PFSK-1 (cell line): ENCODE results near the gene WFDC1.

Source experiments
- FOXP2 ChIP-seq: optimal IDR thresholded peaks from 2 replicates; pipeline ENCODE3; 2011; ENCODE audit warnings: borderline replicate concordance, control low read depth, inconsistent platforms; ENCODE audit not compliant: insufficient read depth; ENCODE audit errors: extremely low read length, extremely low read depth
- POLR2AphosphoS5 ChIP-seq: IDR thresholded peaks from 2 replicates; pipeline ENCODE4 v1.6.1; 2012; ENCODE audit warnings: low read depth, mild to moderate bottlenecking, control low read depth, low read length, moderate library complexity
- REST ChIP-seq, 2 experiments: IDR thresholded peaks; 2 replicates each; pipeline versions ENCODE4 v1.6.1 to v1.8.0; 2011 to 2012; ENCODE audit warnings: low read depth in 2 of 2, low read length in 2 of 2, control low read depth in 1 of 2, inconsistent platforms in 1 of 2, mild to moderate bottlenecking in 1 of 2, moderate library complexity in 1 of 2; ENCODE audit not compliant: insufficient read depth in 1 of 2
- SIN3A ChIP-seq: IDR thresholded peaks from 2 replicates; pipeline ENCODE4 v1.6.1; 2012; ENCODE audit warnings: mild to moderate bottlenecking, low read length, moderate library complexity, borderline replicate concordance; ENCODE audit not compliant: insufficient read depth
- TAF1 ChIP-seq: IDR thresholded peaks from 2 replicates; pipeline ENCODE4 v1.6.1; 2012; ENCODE audit warnings: low read length, control low read depth, borderline replicate concordance; ENCODE audit not compliant: insufficient read depth

Gene WFDC1

GRCh38 chr16:84270071-84270470 is 24.6 kb upstream of the WFDC1 start:
- TF ChIP-seq REST (IDR thresholded peaks at IDR 0.05; ENCODE audit: insufficient read depth in 1 of 2, low read depth in 2 of 2, low read length in 2 of 2), result no peak
- no peak for TF ChIP-seq SIN3A
- no peak for TF ChIP-seq TAF1
- no peak for TF ChIP-seq FOXP2
- no peak for TF ChIP-seq POLR2AphosphoS5

GRCh38 chr16:84270531-84270930 is 24.1 kb upstream of the WFDC1 start:
- TF ChIP-seq TAF1 (no peak), POLR2AphosphoS5 (no peak), FOXP2 (no peak), REST (IDR thresholded peaks at IDR 0.05; ENCODE audit: insufficient read depth in 1 of 2, low read depth in 2 of 2, low read length in 2 of 2) (no peak), SIN3A (no peak)

- no peak for TF ChIP-seq REST (IDR thresholded peaks at IDR 0.05; ENCODE audit: insufficient read depth in 1 of 2, low read depth in 2 of 2, low read length in 2 of 2)
- no peak for TF ChIP-seq FOXP2
- TF ChIP-seq SIN3A, result no peak
- no peak for TF ChIP-seq POLR2AphosphoS5
- TF ChIP-seq TAF1, result no peak
Observed at GRCh38 chr16:84271037-84271436, 23.6 kb upstream of the WFDC1 start.

- TF ChIP-seq POLR2AphosphoS5 (no peak), REST (IDR thresholded peaks at IDR 0.05; ENCODE audit: insufficient read depth in 1 of 2, low read depth in 2 of 2, low read length in 2 of 2) (no peak), TAF1 (no peak), FOXP2 (no peak), SIN3A (no peak)
Observed at GRCh38 chr16:84271866-84272265, 22.8 kb upstream of the WFDC1 start.

GRCh38 chr16:84272740-84273320 is 21.8 kb upstream of the WFDC1 start:
- TF ChIP-seq POLR2AphosphoS5, result no peak
- no peak for TF ChIP-seq TAF1
- TF ChIP-seq REST (IDR thresholded peaks at IDR 0.05; ENCODE audit: insufficient read depth in 1 of 2, low read depth in 2 of 2, low read length in 2 of 2), result no peak
- TF ChIP-seq SIN3A, result no peak
- no peak for TF ChIP-seq FOXP2
